Forelimb muscle (tissue), 1 donor: Measurements from ENCODE around the gene CLEC1B. TPM values are rescaled to one million over a fixed set of nuclear protein-coding genes. Genes with fewer than 3 reads are reported as not detected.
"Not testable (repeated sequence)": the region's sequence is repeated elsewhere in the genome, so short reads cannot be mapped to it uniquely, and the experiment has no call there.

Experiments used
- DNase-seq: peaks from one replicate; pipeline ENCODE4 v3.0.0-alpha.2; 2013; ENCODE audit warnings: low read depth
- polyA plus RNA-seq: library from polyadenylated mRNA; unstranded; fragments of 120-200 nt; gene quantifications from one replicate; pipeline ENCODE4 v1.2.1, GENCODE V29; 2013; ENCODE audit not compliant: insufficient read length

Gene CLEC1B
- polyA plus RNA-seq: 0.19 TPM

DNA sequence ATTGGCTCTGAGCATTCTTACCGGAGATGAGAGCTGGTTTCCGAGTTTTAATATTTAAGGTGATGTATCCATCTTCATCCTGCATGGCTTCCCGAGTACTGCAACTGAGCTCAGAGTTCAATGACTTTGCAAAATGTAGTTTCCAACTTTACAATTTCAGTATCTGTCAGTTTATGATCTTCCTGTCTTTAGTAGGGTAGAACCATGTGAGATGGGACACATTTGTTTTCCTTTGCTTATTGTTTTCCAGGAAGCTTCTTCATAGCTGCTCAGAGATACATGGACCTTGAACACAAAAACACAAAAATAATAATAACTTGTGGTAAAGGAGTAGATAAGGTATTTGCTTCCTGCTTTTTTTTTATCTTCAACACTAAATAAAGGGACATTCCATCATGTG, at the start of gene CLEC1B:
TSS of gene CLEC1B (minus strand) at position 106 of the 400 bp plus-strand sequence. CDS start at position 85, 21 bp downstream.
- no peak for DNase-seq

DNA sequence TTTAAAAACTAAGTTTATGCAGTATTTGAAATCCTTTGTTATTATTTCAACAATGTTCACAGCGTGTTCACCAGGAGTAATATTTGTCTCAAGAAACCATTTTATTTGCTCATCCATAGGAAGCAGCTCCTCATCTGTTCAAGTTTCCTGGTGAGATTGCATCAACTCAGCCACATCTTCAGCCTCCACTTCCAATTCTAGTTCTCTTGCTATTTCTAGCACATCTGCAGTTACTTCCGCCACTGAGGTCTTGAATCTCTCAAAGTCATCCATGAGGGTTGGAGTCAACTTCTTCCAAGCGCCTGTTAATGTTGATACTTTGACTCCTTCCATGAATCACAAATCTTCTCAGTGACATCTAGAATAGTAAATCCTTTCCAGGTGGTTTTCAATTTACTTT, 49.6 kb upstream of the CLEC1B start:
- DNase-seq: no peak

DNA sequence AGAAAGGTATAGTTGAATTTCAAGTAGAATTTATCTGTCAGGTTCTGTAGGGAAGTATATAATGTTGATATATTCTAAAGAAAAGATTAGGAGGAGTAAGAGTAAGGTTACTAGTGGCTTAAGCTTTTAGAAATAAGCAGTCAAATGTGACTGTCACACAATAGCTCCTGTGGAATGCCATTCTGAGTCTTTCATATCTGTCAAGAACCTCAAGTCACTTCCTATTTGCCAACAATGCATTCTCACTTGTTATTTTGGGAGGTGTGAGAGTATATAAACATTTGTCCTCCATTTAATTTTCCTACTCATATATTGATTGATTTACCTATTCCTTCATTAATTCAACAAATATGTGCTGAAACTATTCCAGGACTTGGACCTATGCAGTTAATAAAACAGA, 43.2 kb upstream of the CLEC1B start:
- no peak for DNase-seq

DNA sequence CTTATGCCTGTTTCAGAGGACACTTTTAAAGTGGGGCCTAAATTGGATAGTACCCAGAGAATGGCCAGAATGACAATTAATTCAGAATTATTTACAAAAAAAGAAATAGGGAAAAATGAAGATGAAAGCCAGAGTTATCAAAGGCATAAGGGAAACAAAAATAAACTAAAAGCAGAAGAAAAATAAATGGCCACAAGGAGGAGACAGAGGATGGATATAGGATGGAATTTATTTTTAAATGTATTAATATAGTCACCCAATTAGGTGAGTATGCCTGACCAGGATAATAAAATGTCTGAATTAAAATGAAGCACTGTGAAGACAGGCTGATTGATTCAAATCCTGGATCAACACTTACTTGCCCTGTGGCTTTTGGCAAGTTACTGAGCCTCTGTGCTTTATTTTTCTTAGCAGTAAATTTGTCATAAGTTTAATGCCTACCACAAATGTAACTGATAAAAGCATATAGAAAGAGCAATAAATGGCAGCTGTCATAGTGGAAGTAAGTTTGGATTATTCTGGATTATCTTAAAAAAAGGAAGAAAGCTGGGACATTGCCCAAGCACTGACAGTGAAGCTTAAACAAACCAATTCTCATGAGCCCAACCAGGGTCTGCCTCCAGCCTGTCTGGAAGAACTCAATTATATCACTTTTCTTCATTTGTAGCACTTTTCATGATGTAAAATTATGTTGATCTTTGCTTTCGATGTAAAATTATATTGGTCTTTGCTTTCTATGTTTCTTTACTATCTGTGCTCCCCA, 35.0 kb upstream of the CLEC1B start:
- DNase-seq: no peak

DNA sequence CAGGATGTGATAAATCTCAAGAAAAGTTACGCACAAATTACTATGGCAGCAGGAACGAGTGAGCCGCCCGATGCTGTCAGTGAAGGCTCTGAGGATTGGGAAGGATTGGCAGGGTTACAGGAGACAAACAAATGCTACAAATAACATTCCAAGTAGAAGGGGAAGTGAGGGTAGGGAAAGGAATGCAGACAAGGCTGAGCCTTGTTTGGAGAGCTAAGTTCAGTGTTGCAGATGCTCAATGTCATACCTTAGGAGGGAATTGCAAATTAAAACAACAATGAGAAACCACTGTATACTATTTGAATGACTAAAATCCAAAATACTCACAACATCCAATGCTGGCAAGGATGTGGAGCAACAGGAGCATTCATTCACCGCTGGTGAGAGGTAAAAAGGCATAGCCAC, 32.9 kb upstream of the CLEC1B start:
- no peak for DNase-seq

DNA sequence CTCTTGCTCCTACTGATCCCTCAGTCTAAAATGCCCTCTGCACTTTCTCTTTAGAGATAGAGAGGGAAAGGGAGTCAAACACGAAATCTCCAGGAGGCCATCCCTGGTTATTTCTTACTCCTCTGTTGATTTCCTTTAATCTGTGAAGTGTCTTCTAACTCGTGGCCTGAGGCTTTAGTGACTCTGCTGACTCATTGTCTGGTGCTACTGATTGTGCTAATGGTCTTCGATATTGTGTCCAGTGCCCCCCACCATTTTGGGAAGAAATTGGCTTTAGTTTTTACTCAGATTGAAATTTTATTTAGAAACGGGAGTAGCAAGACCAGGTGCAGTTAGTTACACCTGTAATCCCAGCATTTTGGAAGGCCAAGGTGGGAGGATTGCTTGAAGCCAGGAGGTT, 32.4 kb upstream of the CLEC1B start:
- DNase-seq: no peak

DNA sequence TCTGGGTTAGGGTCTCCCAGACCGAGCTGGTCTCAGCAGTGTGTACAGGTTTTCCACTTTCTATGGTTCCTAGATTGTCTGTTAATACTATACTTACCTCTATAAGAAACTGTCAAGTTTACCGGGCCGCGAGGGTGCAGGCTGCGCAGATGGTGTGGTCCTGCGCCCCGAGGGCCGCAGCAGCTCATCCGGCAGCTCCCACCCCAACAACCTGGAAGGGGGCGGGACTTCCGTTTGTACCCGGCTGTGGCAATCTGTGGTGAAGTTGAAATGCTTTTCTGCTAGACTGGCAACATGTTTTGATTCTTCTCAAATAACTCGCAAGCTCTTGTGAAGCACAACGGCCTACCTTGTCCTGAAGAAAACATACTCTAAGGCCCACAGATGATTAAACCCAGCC, 31.5 kb upstream of the CLEC1B start, which contains the start of gene CLEC9A:
TSS of gene CLEC9A (plus strand) at position 237 of the 400 bp plus-strand sequence. CDS start 22,006 bp downstream, outside the sequence.
- DNase-seq: no peak

DNA sequence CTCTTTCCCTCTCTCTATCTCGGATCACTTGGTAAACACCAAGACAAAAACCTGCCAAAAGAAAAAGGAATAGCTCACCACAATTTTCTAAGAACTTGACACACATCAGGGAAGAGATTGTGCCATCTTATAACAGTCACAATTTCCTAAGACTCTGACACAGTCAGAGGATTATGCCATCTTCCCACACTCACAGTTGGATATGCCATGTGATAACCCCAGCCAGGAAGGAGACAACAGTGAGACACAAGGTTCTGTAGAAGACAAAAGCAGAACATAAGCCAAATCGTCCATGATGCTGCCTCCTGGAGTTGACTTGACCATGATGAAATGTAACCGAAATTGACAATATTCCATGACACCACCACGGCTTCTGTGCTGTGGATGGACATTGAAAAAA, 28.8 kb upstream of the CLEC1B start:
- no peak for DNase-seq

DNA sequence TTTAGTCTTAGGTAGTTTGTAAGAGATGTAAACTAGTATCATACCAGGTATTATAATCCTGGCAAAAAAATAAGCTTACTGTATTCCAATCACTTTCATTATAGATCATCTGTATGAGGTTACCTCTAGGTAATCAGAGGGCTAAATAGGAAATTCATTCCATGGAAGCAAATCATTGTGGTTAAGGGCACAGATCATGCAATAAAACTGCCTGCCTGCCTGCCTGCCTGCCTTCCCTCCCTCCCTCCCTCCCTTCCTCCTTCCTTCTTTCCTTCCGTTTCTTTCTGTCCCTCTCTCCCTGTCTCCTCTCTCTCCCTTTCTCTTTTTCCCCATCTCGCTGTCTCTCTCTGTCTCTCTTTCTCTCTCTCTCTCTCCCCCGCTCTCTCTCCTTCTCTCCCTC, 28.4 kb upstream of the CLEC1B start:
- no peak for DNase-seq

DNA sequence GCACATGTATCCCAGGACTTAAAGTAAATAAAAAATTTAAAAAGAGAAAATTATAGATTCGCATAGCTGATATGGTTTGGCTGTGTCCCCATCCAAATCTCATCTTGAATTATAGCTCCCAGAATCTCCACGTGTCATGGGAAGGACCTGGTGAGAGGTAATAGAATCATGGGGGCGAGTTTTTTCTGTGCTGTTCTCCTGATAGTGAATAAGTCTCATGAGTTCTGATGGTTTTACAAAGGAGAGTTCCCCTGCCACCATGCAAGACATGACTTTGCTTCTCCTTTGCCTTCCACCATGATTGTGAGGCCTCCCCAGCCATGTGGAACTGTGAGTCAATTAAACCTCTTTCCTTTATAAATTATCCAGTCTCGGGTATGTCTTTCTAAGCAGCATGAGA, 27.7 kb upstream of the CLEC1B start:
- DNase-seq: not testable (repeated sequence)

DNA sequence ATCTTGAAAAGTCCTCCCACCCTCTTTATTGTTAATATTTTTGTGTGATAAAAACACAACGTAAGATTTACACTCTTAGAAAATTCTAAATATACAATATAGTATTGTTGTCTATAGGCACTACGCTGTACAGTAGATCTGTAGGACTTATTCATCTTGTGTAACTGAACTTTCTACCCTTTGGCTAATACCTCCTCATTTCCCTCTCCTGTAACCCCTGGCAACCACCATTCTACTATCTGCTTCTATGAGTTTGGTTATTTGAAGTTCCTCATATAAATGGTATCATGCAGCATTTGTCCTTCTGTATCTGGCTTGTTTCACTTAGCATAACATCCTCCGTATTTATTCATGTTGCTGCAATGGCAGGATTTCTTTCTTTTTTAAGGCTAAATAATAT, 26.3 kb upstream of the CLEC1B start:
- no peak for DNase-seq

DNA sequence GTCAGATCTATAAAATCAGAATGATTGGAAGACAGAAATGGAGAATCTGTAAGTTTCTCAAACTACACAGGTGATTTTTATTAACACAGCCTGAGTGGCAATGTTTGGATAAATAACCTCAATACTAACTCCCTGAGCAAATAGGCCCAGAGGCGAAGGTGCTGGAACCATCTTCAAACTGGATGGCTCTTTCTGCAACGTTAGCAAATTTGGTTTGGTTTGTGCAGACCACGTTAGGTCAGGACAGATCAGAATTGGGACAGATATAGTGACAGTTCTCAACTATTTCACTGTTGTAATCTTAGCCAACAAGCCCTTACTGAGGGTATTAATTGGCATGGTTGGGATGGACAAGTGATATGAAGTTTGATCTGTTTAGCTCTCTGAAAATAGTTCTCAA, 22.4 kb upstream of the CLEC1B start:
- no peak for DNase-seq

DNA sequence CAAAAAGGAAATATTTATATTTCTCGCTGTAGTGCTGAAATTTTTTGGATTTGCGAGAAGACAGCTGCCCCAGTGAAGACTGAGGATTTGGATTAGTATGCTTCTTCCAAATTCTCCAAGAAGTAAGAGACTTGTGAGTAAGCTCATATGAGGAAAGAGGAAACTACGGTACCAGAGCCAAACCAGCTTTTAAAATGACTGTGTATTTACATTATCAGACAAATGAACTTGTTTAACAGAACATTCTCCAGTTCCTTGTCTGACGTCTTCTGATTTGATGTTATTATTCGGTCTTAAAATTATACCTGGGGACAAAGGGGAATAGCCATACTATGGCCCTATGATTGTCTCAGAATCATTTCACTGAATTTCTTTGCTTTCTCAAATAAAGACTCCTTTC, 19.5 kb upstream of the CLEC1B start:
- DNase-seq: no peak

DNA sequence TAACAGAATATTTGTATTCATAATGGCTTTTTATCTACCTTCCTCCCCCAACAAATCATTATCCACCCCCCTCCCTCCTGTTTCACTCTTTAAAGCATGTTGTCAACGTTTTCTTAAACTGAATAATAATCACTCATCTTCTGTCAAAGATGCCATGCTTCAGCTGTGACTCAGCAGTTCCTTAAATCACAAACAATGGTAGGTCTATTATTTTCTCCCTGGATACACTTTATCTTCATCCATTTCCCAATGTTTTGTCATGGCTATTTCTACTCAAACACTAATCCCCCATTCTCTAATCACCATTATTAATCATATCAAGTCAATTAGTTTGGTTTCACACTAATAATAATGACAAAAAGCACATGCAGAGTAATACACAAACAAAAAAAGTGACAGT, 18.0 kb upstream of the CLEC1B start:
- no peak for DNase-seq

DNA sequence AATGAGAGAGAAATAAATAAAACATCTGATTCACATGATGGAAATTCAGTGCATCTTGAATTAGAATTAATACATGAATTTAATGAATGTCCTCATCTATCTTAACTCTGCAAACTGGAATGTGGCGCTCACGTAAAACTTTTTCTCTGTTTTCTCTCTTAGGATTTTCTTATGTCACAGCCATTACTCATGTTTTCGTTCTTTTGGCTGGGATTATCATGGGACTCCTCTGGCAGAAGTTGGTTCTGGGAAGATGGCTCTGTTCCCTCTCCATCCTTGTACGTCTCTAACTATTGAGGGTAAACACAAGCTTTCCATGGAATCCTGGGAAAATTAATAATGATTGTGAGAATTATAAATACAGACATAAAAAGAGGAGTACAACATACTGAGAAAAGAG, 16.5 kb upstream of the CLEC1B start:
- DNase-seq: no peak

DNA sequence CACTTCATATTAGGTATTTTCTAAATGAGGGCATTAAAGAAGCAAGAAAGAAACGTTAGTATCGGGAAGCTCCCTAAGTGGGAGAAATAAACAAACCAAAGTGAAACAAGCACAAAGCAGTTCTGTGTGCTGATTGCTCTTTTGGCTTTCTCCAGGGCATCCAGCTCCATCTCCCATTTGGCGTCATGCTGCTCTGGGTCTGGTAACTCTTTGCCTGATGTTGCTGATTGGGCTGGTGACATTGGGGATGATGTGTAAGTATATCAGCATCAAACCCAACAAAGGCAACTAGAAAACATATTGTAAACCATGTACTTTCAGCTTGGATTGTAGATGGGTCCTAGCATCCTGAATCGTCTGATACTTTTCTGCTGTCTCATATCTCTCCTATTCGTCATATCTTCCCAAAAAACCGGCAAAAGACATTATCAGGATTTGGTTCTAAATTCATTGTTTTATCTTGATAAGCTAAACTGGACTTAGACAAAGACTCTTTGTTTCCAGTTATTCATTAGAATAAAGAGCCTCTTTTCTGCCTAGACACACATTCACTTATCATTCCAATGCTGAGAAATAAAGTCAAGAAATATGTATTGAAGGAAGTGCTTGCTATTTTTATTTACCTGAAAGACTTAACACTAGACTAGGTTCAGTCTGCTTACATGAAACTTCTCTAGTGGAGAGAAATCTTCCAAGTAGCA, 13.9 kb upstream of the CLEC1B start:
- DNase-seq: no peak

DNA sequence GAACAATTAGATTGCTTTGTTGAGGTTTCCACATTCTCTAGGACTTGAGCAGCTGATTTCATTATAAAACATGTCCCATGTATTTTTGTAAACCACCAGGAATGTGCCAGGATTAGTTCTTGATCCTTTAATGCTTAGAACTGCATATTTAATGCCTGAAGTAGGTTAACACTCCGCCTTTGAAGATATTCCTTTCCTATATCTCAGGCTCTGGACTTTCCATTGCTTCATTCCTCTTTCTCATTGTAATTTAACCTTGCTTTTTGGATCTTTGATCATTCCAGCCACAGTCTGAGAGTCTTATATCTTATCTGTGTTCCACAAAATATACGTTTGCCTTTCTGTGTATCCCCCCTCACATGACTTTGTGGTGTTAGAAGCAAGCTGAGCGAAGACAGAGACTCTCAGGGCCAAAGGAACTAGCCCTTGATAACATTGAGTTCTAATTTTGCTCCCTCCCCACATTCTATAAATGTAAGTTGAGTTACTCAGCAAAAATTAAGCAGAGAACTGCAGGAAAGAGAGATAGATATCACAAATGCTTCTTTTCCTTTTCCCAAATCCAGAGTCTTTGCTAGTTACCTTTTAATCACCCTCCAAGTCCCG, 2.4 kb upstream of the CLEC1B start:
- no peak for DNase-seq

DNA sequence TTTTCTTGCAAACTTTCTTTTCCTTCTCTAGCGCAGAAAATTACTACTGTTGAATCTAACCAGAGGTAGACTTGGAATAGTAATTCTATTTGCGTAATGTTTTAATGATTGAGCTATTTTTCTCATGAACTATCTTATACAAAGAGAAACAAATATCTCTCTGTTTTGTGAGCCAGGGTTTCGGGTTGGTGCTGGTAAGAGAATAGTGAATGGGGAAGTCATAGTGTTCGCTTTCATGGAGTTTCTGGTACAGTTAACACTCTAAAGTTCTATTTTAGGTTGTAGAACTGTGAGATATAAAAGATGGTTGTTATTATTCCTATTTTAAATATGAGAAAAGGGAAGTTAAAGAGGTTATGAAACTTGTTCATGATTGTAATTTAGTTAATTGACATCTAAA, 6.6 kb downstream of the CLEC1B start:
- DNase-seq: no peak

DNA sequence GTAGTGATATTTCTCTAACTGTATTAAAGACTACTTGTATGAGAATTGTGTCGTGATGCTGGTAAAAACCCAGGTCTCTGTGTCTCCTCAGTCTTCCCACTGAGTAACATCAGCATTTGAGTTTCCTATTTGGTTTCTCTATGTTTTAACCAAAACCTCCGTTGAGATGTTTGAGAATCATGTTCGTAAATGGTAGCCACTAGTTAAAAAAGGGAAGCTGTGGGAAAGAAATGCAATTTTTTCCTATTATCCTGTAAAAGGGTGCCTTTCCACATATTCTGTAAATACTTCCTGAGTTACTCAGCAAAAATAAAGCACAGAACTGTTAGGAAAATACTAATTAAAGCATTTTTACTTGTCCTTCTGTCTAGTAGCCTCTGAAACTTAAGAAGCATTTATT, 7.0 kb downstream of the CLEC1B start:
- DNase-seq: no peak

DNA sequence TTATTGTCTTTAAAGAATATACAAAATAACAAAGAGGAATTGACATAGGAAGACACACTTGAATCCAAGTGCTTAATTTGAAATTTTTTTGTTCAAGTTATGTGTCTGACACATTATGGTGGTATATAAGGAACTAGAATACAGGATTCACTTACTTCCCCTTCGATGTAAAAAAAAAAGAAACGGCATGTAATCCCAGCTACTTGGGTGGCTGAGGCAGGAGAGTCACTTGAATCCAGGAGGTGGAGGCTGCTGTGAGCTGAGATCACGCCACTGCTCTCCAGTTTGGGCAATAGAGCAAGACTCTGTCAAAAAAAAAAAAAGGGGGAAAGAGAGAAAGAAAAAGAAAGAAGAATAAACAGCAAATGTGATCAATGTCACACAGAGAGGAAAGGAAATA, 18.8 kb downstream of the CLEC1B start:
- DNase-seq: no peak

DNA sequence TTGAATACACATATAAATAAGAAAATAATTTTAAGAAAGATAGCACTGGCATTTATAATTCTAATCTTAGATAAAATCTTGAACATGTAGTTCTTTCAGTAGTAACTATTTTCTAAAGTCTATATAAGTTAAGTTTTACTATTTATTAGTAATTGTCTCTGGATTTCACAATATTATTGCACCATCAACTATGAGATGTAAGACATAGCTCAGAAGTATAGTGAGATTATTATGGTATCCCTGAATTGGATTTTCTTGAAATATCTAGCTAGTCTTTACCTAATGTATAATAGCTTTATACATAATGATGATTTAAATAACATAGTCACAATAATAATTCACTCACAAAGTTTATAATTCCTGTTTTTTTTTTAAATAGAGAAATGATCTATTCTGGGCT, 21.0 kb downstream of the CLEC1B start:
- DNase-seq: no peak

DNA sequence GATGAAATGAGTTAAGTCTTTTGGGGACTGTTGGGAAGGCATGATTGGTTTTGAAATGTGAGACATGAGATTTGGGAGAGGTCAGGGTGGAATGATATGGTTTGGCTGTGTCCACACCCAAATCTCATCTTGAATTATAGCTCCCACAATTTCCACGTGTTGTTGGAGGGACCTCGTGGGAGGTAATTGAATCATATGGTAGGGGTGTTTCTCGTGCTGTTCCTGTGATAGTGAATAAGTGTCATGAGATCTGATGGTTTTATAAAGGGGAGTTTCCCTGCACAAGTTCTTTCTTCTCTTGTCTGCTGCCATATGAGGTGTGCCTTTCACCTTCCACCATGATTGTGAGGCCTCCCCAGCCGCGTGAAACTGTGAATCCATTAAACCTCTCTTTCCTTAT, 22.3 kb downstream of the CLEC1B start:
- DNase-seq: not testable (repeated sequence)

DNA sequence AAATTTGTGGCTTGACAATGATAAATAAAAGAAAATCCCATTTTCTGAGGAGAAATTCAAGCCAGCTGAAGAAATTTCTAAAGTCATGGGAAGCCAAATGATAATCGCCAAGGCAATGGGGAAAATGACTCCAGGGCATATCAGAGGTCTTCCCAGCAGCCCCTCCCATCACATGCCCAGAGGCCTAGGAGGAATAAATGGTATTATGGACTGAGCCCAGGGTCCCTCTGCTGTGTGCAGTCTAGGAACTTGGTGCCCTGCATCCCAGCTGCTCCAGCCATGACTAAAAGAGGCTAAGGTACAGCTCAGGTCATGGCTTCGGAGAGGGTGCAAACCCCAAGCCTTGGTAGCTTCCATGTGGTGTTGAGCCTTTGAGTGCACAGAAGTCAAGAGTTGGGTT, 23.3 kb downstream of the CLEC1B start:
- no peak for DNase-seq
